K562 (cell line): ENCODE measurements around the gene PRKAR2B. TPM values are rescaled to one million over a fixed set of nuclear protein-coding genes. Genes with fewer than 3 reads are reported as not detected.

Experiments used
- ARID1B ChIP-seq: fragments of 450-650 bp; IDR thresholded peaks from 2 replicates; pipeline ENCODE4 v1.6.1; 2016; ENCODE audit warnings: antibody characterized with exemption, mild to moderate bottlenecking, inconsistent platforms
- ELF1 ChIP-seq: fragments of 200-800 bp; sonication (Bioruptor generic); IDR thresholded peaks from 2 replicates; pipeline ENCODE4 v1.6.1; 2016; ENCODE audit warnings: missing genetic modification characterization, missing compliant biosample characterization
- NR1H2 ChIP-seq: sonication (generic); formaldehyde crosslinking; IDR thresholded peaks from 2 replicates; pipeline ENCODE4 v1.4.0; 2020; ENCODE audit warnings: mild to moderate bottlenecking, missing genetic modification reagents
- RAD21 ChIP-seq, 2 experiments: fragments of 250-450 bp in 1 of 2; fragments of 450-650 bp in 1 of 2; sonication (Bioruptor Pico) in 1 of 2; formaldehyde crosslinking in 1 of 2; IDR thresholded peaks in 1 of 2; conservative IDR thresholded peaks in 1 of 2; 2 replicates each; pipeline versions ENCODE4 v1.4.0 to v1.8.0; 2020 to 2022; ENCODE audit warnings: mild to moderate bottlenecking in 2 of 2, moderate library complexity in 1 of 2
- TEAD4 ChIP-seq, 2 experiments: sonication (generic) in 1 of 2; formaldehyde crosslinking in 1 of 2; IDR thresholded peaks; 2 replicates each; pipeline versions ENCODE4 v1.6.1 to v1.8.0; 2012 to 2022; ENCODE audit warnings: borderline replicate concordance in 1 of 2, inconsistent platforms in 1 of 2, low read length in 1 of 2, mild to moderate bottlenecking in 1 of 2, missing genetic modification reagents in 1 of 2
- USF2 ChIP-seq: sonication (generic); formaldehyde crosslinking; IDR thresholded peaks from 2 replicates; pipeline ENCODE4 v1.5.0; 2020; ENCODE audit warnings: missing genetic modification reagents
- ZBTB40 ChIP-seq, 2 experiments: fragments of 450-650 bp in 1 of 2; sonication (generic) in 1 of 2; formaldehyde crosslinking in 1 of 2; IDR thresholded peaks; 2 replicates each; pipeline versions ENCODE4 v1.7.1 to v1.9.0; 2016 to 2022; ENCODE audit warnings: inconsistent platforms in 1 of 2, mild to moderate bottlenecking in 1 of 2, missing genetic modification reagents in 1 of 2
- ZNF224 ChIP-seq: sonication (generic); formaldehyde crosslinking; IDR thresholded peaks from 2 replicates; pipeline ENCODE4 v1.8.0; 2022; ENCODE audit warnings: mild to moderate bottlenecking, missing genetic modification reagents
- polyA plus RNA-seq, 8 experiments: library from polyadenylated mRNA; depleted of rRNA in 4 of 8; stranded (reverse) in 5 of 8; unstranded in 3 of 8; fragments of >200 nt; fragmentation: Nextera tagmentation in 2 of 8; fragmentation: Illumina TruSeq in 1 of 8; extraction: Ambion mirVana in 2 of 8; extraction: Trizol in 1 of 8; gene quantifications; 2 replicates each; pipeline versions ENCODE4 v1.2.1 to v1.2.3, GENCODE V29; 2011 to 2014; ENCODE audit warnings: inconsistent platforms in 1 of 8, missing spikeins in 1 of 8
- total RNA-seq, 7 experiments: library from RNA; depleted of rRNA in 6 of 7; stranded (reverse); fragments of >200 nt in 6 of 7; fragmentation: Illumina TruSeq in 2 of 7; extraction: Trizol in 2 of 7; gene quantifications; 2 replicates each; pipeline versions ENCODE4 v1.2.1 to v1.2.3, GENCODE V29; 2011 to 2021; ENCODE audit warnings: low replicate concordance in 1 of 7
- TF ChIP-seq, protein P1 (sequence below): fragments of 450-650 bp; IDR thresholded peaks from 2 replicates; pipeline ENCODE4 v1.6.1; 2016; ENCODE audit warnings: low read depth, mild to moderate bottlenecking, moderate library complexity
- TF ChIP-seq, protein P2 (sequence below): IDR thresholded peaks from 2 replicates; pipeline ENCODE4 v1.6.1; 2011; ENCODE audit not compliant: insufficient read length; ENCODE audit errors: extremely low read depth
- TF ChIP-seq, protein P3 (sequence below): fragments of 450-650 bp; formaldehyde crosslinking; IDR thresholded peaks from 2 replicates; pipeline ENCODE4 v1.4.0; 2022; ENCODE audit warnings: missing genetic modification characterization

The PRKAR2B gene
- total and polyA plus RNA-seq, 9 of the 15 experiments (the other 6 are each of a cell fraction or from before 2014, with no cell fraction given): 59.0 to 173 (median 129) TPM

- peak; percentile 69 for TF ChIP-seq TEAD4 (IDR thresholded peaks at IDR 0.05; ENCODE audit: low read length)
- no peak for TF ChIP-seq TEAD4 (CRISPR knock-in tag; IDR thresholded peaks at IDR 0.05; ENCODE audit: borderline replicate concordance)
- TF ChIP-seq ZNF224 (CRISPR knock-in tag): no peak
- no peak for TF ChIP-seq ZBTB40 (IDR thresholded peaks at IDR 0.05)
- TF ChIP-seq ZBTB40 (CRISPR knock-in tag; IDR thresholded peaks at IDR 0.05): 0 out of 2 replicates have a peak, but pooled peaks have one; percentile 26
- TF ChIP-seq, protein P1, sequence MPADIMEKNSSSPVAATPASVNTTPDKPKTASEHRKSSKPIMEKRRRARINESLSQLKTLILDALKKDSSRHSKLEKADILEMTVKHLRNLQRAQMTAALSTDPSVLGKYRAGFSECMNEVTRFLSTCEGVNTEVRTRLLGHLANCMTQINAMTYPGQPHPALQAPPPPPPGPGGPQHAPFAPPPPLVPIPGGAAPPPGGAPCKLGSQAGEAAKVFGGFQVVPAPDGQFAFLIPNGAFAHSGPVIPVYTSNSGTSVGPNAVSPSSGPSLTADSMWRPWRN: peak; percentile 48; the same call in 1 of the 2 replicates
- peak in 1 of 2 experiments; percentile 35; a peak in 2 of 4 replicates for TF ChIP-seq RAD21 (CRISPR knock-in tag; conservative IDR thresholded peaks at IDR 0.05 in 1 of 2, IDR thresholded peaks at IDR 0.05 in 1 of 2)
- TF ChIP-seq, protein P2, sequence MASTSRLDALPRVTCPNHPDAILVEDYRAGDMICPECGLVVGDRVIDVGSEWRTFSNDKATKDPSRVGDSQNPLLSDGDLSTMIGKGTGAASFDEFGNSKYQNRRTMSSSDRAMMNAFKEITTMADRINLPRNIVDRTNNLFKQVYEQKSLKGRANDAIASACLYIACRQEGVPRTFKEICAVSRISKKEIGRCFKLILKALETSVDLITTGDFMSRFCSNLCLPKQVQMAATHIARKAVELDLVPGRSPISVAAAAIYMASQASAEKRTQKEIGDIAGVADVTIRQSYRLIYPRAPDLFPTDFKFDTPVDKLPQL: no peak
- TF ChIP-seq ARID1B: peak; percentile 73
- TF ChIP-seq USF2: peak; percentile 96
- TF ChIP-seq NR1H2: peak; percentile 85; the same call in 1 of the 2 replicates
- peak; percentile 64 for TF ChIP-seq ELF1 (tag)
- TF ChIP-seq, protein P3, sequence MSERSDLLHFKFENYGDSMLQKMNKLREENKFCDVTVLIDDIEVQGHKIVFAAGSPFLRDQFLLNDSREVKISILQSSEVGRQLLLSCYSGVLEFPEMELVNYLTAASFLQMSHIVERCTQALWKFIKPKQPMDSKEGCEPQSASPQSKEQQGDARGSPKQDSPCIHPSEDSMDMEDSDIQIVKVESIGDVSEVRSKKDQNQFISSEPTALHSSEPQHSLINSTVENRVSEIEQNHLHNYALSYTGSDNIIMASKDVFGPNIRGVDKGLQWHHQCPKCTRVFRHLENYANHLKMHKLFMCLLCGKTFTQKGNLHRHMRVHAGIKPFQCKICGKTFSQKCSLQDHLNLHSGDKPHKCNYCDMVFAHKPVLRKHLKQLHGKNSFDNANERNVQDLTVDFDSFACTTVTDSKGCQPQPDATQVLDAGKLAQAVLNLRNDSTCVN (CRISPR knock-in tag): 0 out of 2 replicates have a peak, but pooled peaks have one; percentile 77
These were observed 124.9 kb downstream of the PRKAR2B start (continued) for GRCh38 chr7:107169120-107170050.
